ENCODE measurements around the gene LDB2.

LDB2 gene

GRCh38 chr4:16717266-16717970 lies 181.0 kb downstream of the LDB2 start:
- DNase-seq (ENCODE audit: low read depth) = no peak
- no peak overlapping the region for H3K4me3 ChIP-seq (ENCODE audit: low read depth, low read length)
- no peak for TF ChIP-seq POLR2A (IDR thresholded peaks at IDR 0.05; ENCODE audit: extremely low read depth, insufficient read length)
- no peak for TF ChIP-seq MYC (IDR thresholded peaks at IDR 0.05; ENCODE audit: low read depth, low read length)
- no peak for TF ChIP-seq MAX (IDR thresholded peaks at IDR 0.05; ENCODE audit: low read depth, low read length)
- TF ChIP-seq CTCF (IDR thresholded peaks at IDR 0.05; ENCODE audit: low read depth, low read length) = no peak

- DNase-seq (ENCODE audit: low read depth) = no peak
- TF ChIP-seq MYC (IDR thresholded peaks at IDR 0.05; ENCODE audit: low read depth, low read length) (no peak), CTCF (IDR thresholded peaks at IDR 0.05; ENCODE audit: low read depth, low read length) (no peak), MAX (IDR thresholded peaks at IDR 0.05; ENCODE audit: low read depth, low read length) (no peak), POLR2A (IDR thresholded peaks at IDR 0.05; ENCODE audit: extremely low read depth, insufficient read length) (no peak)
- no peak overlapping the region for H3K4me3 ChIP-seq (ENCODE audit: low read depth, low read length)
These were observed 183.0 kb downstream of the LDB2 start for GRCh38 chr4:16715482-16715881.

GRCh38 chr4:16714191-16714590 lies 184.3 kb downstream of the LDB2 start:
- TF ChIP-seq MYC (IDR thresholded peaks at IDR 0.05; ENCODE audit: low read depth, low read length) (no peak), CTCF (IDR thresholded peaks at IDR 0.05; ENCODE audit: low read depth, low read length) (no peak), POLR2A (IDR thresholded peaks at IDR 0.05; ENCODE audit: extremely low read depth, insufficient read length) (no peak), MAX (IDR thresholded peaks at IDR 0.05; ENCODE audit: low read depth, low read length) (no peak)
- no peak overlapping the region for H3K4me3 ChIP-seq (ENCODE audit: low read depth, low read length)
- no peak for DNase-seq (ENCODE audit: low read depth)

- H3K4me3 ChIP-seq (ENCODE audit: low read depth, low read length) = no peak overlapping the region
- no peak for TF ChIP-seq MAX (IDR thresholded peaks at IDR 0.05; ENCODE audit: low read depth, low read length)
- TF ChIP-seq POLR2A (IDR thresholded peaks at IDR 0.05; ENCODE audit: extremely low read depth, insufficient read length) = no peak
- TF ChIP-seq CTCF (IDR thresholded peaks at IDR 0.05; ENCODE audit: low read depth, low read length) = no peak
- DNase-seq (ENCODE audit: low read depth) = no peak
These were observed 184.7 kb downstream of the LDB2 start for GRCh38 chr4:16713696-16714095.

GRCh38 chr4:16713271-16713670 lies 185.2 kb downstream of the LDB2 start:
- H3K4me3 ChIP-seq (ENCODE audit: low read depth, low read length) = no peak overlapping the region
- TF ChIP-seq MAX (IDR thresholded peaks at IDR 0.05; ENCODE audit: low read depth, low read length) (no peak), POLR2A (IDR thresholded peaks at IDR 0.05; ENCODE audit: extremely low read depth, insufficient read length) (no peak), MYC (IDR thresholded peaks at IDR 0.05; ENCODE audit: low read depth, low read length) (no peak), CTCF (IDR thresholded peaks at IDR 0.05; ENCODE audit: low read depth, low read length) (no peak)
- no peak for DNase-seq (ENCODE audit: low read depth)
